ENCODE results near the gene GRAMD2A.
"Not testable (repeated sequence)": the region's sequence is repeated elsewhere in the genome, so short reads cannot be mapped to it uniquely, and the experiment has no call there.

GRAMD2A gene

GRCh38 chr15:72192416-72192815, 5.2 kb downstream of the GRAMD2A start:
- H3K27ac ChIP-seq: peak overlapping the region; percentile 6
- no peak for DNase-seq (ENCODE audit: low read depth, low spot score)

GRCh38 chr15:72189250-72189902, 8.2 kb downstream of the GRAMD2A start:
- no peak for DNase-seq (ENCODE audit: low read depth, low spot score)
- H3K27ac ChIP-seq: no peak overlapping the region

- no peak overlapping the region for H3K27ac ChIP-seq
- DNase-seq (ENCODE audit: low read depth, low spot score): no peak
Measured at GRCh38 chr15:72184165-72184811, 13.3 kb downstream of the GRAMD2A start.

GRCh38 chr15:72183781-72184164, 13.8 kb downstream of the GRAMD2A start:
- no peak for DNase-seq (ENCODE audit: low read depth, low spot score)
- no peak overlapping the region for H3K27ac ChIP-seq

GRCh38 chr15:72182673-72183072, 14.9 kb downstream of the GRAMD2A start:
- H3K27ac ChIP-seq: no peak overlapping the region
- no peak for DNase-seq (ENCODE audit: low read depth, low spot score)

GRCh38 chr15:72182244-72182643, 15.3 kb downstream of the GRAMD2A start:
- no peak overlapping the region for H3K27ac ChIP-seq
- no peak for DNase-seq (ENCODE audit: low read depth, low spot score)

GRCh38 chr15:72180761-72181324, 16.7 kb downstream of the GRAMD2A start:
- DNase-seq (ENCODE audit: low read depth, low spot score): no peak
- H3K27ac ChIP-seq: no peak overlapping the region

GRCh38 chr15:72179950-72180581, 17.5 kb downstream of the GRAMD2A start:
- DNase-seq (ENCODE audit: low read depth, low spot score): no peak
- no peak overlapping the region for H3K27ac ChIP-seq

- H3K27ac ChIP-seq: no peak overlapping the region
- no peak for DNase-seq (ENCODE audit: low read depth, low spot score)
Measured at GRCh38 chr15:72178976-72179585, 18.5 kb downstream of the GRAMD2A start.

- H3K27ac ChIP-seq: no peak overlapping the region
- DNase-seq (ENCODE audit: low read depth, low spot score): no peak
Measured at GRCh38 chr15:72176743-72177142, 20.8 kb downstream of the GRAMD2A start.

- H3K27ac ChIP-seq: no peak overlapping the region
- DNase-seq (ENCODE audit: low read depth, low spot score): no peak
Measured at GRCh38 chr15:72176159-72176558, 21.4 kb downstream of the GRAMD2A start.

GRCh38 chr15:72175186-72176044, 22.2 kb downstream of the GRAMD2A start:
- no peak for DNase-seq (ENCODE audit: low read depth, low spot score)
- H3K27ac ChIP-seq: no peak overlapping the region

- DNase-seq (ENCODE audit: low read depth, low spot score): no peak
- no peak overlapping the region for H3K27ac ChIP-seq
Measured at GRCh38 chr15:72174551-72175165, 22.9 kb downstream of the GRAMD2A start.

- DNase-seq (ENCODE audit: low read depth, low spot score): no peak
Measured at GRCh38 chr15:72173864-72174550, 23.6 kb downstream of the GRAMD2A start.

GRCh38 chr15:72173401-72173800, 24.2 kb downstream of the GRAMD2A start:
- DNase-seq (ENCODE audit: low read depth, low spot score): no peak
- H3K27ac ChIP-seq: no peak overlapping the region

More at GRCh38 chr15:72173864-72174550, 23.6 kb downstream of the GRAMD2A start:
- no peak overlapping the region for H3K27ac ChIP-seq

GRCh38 chr15:72172796-72173195, 24.8 kb downstream of the GRAMD2A start:
- no peak overlapping the region for H3K27ac ChIP-seq
- no peak for DNase-seq (ENCODE audit: low read depth, low spot score)

GRCh38 chr15:72171978-72172377, 25.6 kb downstream of the GRAMD2A start:
- not testable (repeated sequence) for H3K27ac ChIP-seq; DNase-seq (ENCODE audit: low read depth, low spot score)

- no peak overlapping the region for H3K27ac ChIP-seq
- DNase-seq (ENCODE audit: low read depth, low spot score): no peak
Measured at GRCh38 chr15:72170691-72171090, 26.9 kb downstream of the GRAMD2A start.

Measured in epithelial cell of prostate (primary cell).